A549 (cell line): Measurements from ENCODE around the gene RIN3. TPM values are rescaled to one million over a fixed set of nuclear protein-coding genes. Genes with fewer than 3 reads are reported as not detected.
"Not testable (repeated sequence)": the region's sequence is repeated elsewhere in the genome, so short reads cannot be mapped to it uniquely, and the experiment has no call there.

ENCODE experiments used
- ATAC-seq, 2 experiments: fragments of 200-7000 bp in 1 of 2; fragments of >200 bp in 1 of 2; cut with Nextera tagmentation in 1 of 2; cut with Tn5 transposase in 1 of 2; 3 replicates each; pipeline versions ENCODE4 v1.8.0 to v1.9.1; 2018 to 2020; ENCODE audit warnings: mild to moderate bottlenecking in 1 of 2, moderate library complexity in 1 of 2
- CTCF ChIA-PET: fragments of 300-600 bp; sonication (Branson Sonifier 250); formaldehyde crosslinking; extraction: SDS; loops from one replicate; lab custom pipeline; 2021; ENCODE audit warnings: antibody characterized with exemption, inconsistent platforms; lab: Yijun Ruan, JAX
- POLR2A ChIA-PET: fragments of 350-600 bp; formaldehyde crosslinking; extraction: SDS; loops from one replicate; lab custom pipeline; 2021; ENCODE audit warnings: antibody characterized with exemption, inconsistent platforms; lab: Yijun Ruan, JAX
- DNase-seq, 2 experiments: peaks; one replicate each; pipeline versions ENCODE4 v3.0.0 to v3.0.0-alpha.2; 2011 to 2016; ENCODE audit warnings: low read depth in 1 of 2, low spot score in 1 of 2
- FAIRE-seq: peaks from 2 replicates; lab custom pipeline; 2011; peaks lifted over from hg19 to GRCh38; lab: Jason Lieb, UNC
- H3K27ac ChIP-seq, 2 experiments: fragments of >200 bp; sonication (Bioruptor Twin); formaldehyde crosslinking; 3 replicates each; pipeline ENCODE4 v1.5.1; 2016 to 2017
- H3K4me1 ChIP-seq: fragments of >200 bp; sonication (Bioruptor Twin); formaldehyde crosslinking; 3 replicates; pipeline ENCODE4 v1.6.1; 2016
- H3K4me2 ChIP-seq: fragments of >200 bp; sonication (Bioruptor Twin); formaldehyde crosslinking; 3 replicates; pipeline ENCODE4 v1.6.1; 2016
- H3K4me3 ChIP-seq: fragments of >200 bp; sonication (Bioruptor Twin); formaldehyde crosslinking; 3 replicates; pipeline ENCODE4 v1.5.1; 2016
- H3K9me3 ChIP-seq: fragments of >200 bp; sonication (Bioruptor Twin); formaldehyde crosslinking; 3 replicates; pipeline ENCODE4 v1.6.1; 2016
- ATOH8 ChIP-seq: fragments of 250-450 bp; sonication (Bioruptor Pico); IDR thresholded peaks from 2 replicates; pipeline ENCODE4 v1.5.0; 2020; ENCODE audit warnings: low read depth, mild to moderate bottlenecking, moderate library complexity
- CBX2 ChIP-seq: fragments of 200-600 bp; sonication (generic); IDR thresholded peaks from 2 replicates; pipeline ENCODE4 v1.6.1; 2016; ENCODE audit warnings: low read depth, mild to moderate bottlenecking, borderline replicate concordance
- E2F6 ChIP-seq: IDR thresholded peaks from 2 replicates; pipeline ENCODE4 v1.6.1; 2012; ENCODE audit warnings: low read depth, borderline replicate concordance
- FOSL2 ChIP-seq, 2 experiments: fragments of 450-650 bp in 1 of 2; fragments of >200 bp in 1 of 2; sonication (Bioruptor Twin) in 1 of 2; formaldehyde crosslinking; IDR thresholded peaks; 2 replicates each; pipeline versions ENCODE4 v1.5.0 to v1.6.1; 2016 to 2020; ENCODE audit warnings: mild to moderate bottlenecking in 1 of 2, moderate library complexity in 1 of 2
- HEYL ChIP-seq: fragments of 250-450 bp; sonication (Bioruptor Pico); IDR thresholded peaks from 2 replicates; pipeline ENCODE4 v1.8.0; 2021; ENCODE audit warnings: mild to moderate bottlenecking, moderate library complexity
- HMGXB4 ChIP-seq: fragments of 250-450 bp; sonication (Bioruptor Pico); IDR thresholded peaks from 2 replicates; pipeline ENCODE4 v1.5.0; 2021; ENCODE audit warnings: mild to moderate bottlenecking, moderate library complexity, borderline replicate concordance
- HOXB13 ChIP-seq: fragments of 250-450 bp; sonication (Bioruptor Pico); IDR thresholded peaks from 2 replicates; pipeline ENCODE4 v1.5.0; 2020; ENCODE audit warnings: low read depth, mild to moderate bottlenecking, moderate library complexity
- JUNB ChIP-seq: fragments of >200 bp; sonication (Bioruptor Twin); formaldehyde crosslinking; IDR thresholded peaks from 2 replicates; pipeline ENCODE4 v1.6.1; 2016
- MAFK ChIP-seq: fragments of 450-650 bp; IDR thresholded peaks from 2 replicates; pipeline ENCODE4 v1.6.1; 2014; ENCODE audit not compliant: partially characterized antibody
- MAZ ChIP-seq: fragments of 150-350 bp; IDR thresholded peaks from 2 replicates; pipeline ENCODE4 v1.6.1; 2014; ENCODE audit warnings: antibody characterized with exemption, low read depth, low read length, borderline replicate concordance
- MYC ChIP-seq: IDR thresholded peaks from 2 replicates; pipeline ENCODE4 v1.6.1; 2012; ENCODE audit warnings: mild to moderate bottlenecking, inconsistent platforms, low read length, improper control_type of control experiment, borderline replicate concordance
- PHF8 ChIP-seq: fragments of 200-600 bp; sonication (generic); IDR thresholded peaks from 2 replicates; pipeline ENCODE4 v1.6.1; 2016; ENCODE audit warnings: low read depth, mild to moderate bottlenecking, antibody characterized with exemption, moderate library complexity, borderline replicate concordance
- POLR2AphosphoS2 ChIP-seq: conservative IDR thresholded peaks from 2 replicates; pipeline ENCODE4 v1.6.1; 2012; ENCODE audit warnings: low read length, improper control_type of control experiment, inconsistent platforms
- RFX5 ChIP-seq: fragments of 450-650 bp; IDR thresholded peaks from 2 replicates; pipeline ENCODE4 v1.7.1; 2014; ENCODE audit warnings: antibody characterized with exemption, mild to moderate bottlenecking, moderate library complexity
- RNF2 ChIP-seq: fragments of 200-600 bp; sonication (generic); IDR thresholded peaks from 2 replicates; pipeline ENCODE4 v1.6.1; 2016; ENCODE audit warnings: low read depth, mild to moderate bottlenecking, antibody characterized with exemption, moderate library complexity, borderline replicate concordance
- TFCP2L1 ChIP-seq: fragments of 250-450 bp; sonication (Bioruptor Pico); IDR thresholded peaks from 2 replicates; pipeline ENCODE4 v1.5.0; 2021; ENCODE audit warnings: mild to moderate bottlenecking
- USF2 ChIP-seq: fragments of 450-650 bp; IDR thresholded peaks from 2 replicates; pipeline ENCODE4 v1.6.1; 2014; ENCODE audit warnings: antibody characterized with exemption
- ZSCAN20 ChIP-seq: fragments of 250-450 bp; sonication (Bioruptor Pico); IDR thresholded peaks from 2 replicates; pipeline ENCODE4 v1.8.0; 2022; ENCODE audit warnings: mild to moderate bottlenecking, moderate library complexity
- WGBS: methylation state at CpG from one replicate; pipeline ENCODE4 v1.1.6; 2017; ENCODE audit errors: missing lambda C conversion rate; 5-methylcytosine and 5-hydroxymethylcytosine counted together
- polyA plus RNA-seq, 4 experiments: library from polyadenylated mRNA; depleted of rRNA in 3 of 4; stranded (reverse); fragments of >200 nt; fragmentation: RNase III in 1 of 4; extraction: RNeasy Plus Mini Kit Qiagen cat#74134 plus additional on column Dnase treatment in 1 of 4; gene quantifications; 2 replicates in 3 of 4; 3 replicates in 1 of 4; pipeline ENCODE4 v1.2.3, GENCODE V29; 2011 to 2017
- TF ChIP-seq, protein P1 (sequence below): fragments of >200 bp; sonication (Bioruptor Twin); formaldehyde crosslinking; IDR thresholded peaks from 3 replicates; pipeline ENCODE4 v1.5.1; 2016
- TF ChIP-seq, protein P2 (sequence below): fragments of 200-600 bp; sonication (generic); IDR thresholded peaks from 2 replicates; pipeline ENCODE4 v1.6.1; 2016; ENCODE audit warnings: antibody characterized with exemption, mild to moderate bottlenecking, moderate library complexity

The RIN3 gene
- polyA plus RNA-seq, 2 of the 4 experiments (the other 2 are of a cell fraction): 5.6 to 14.5 TPM

GRCh38 chr14:92638904-92639303, 125.3 kb downstream of the RIN3 start:
- TF ChIP-seq USF2 (no peak), PHF8 (no peak), MYC (no peak), RFX5 (no peak), TFCP2L1 (CRISPR knock-in tag) (no peak), MAZ (no peak), HOXB13 (CRISPR knock-in tag) (no peak), HEYL (CRISPR knock-in tag) (no peak), RNF2 (no peak), ATOH8 (CRISPR knock-in tag) (no peak), JUNB (no peak), ZSCAN20 (CRISPR knock-in tag) (no peak), E2F6 (no peak), POLR2AphosphoS2 (no peak), HMGXB4 (no peak), CBX2 (no peak), MAFK (no peak), FOSL2 (IDR thresholded peaks at IDR 0.05) (no peak), FOSL2 (CRISPR knock-in tag; IDR thresholded peaks at IDR 0.05) (no peak)
- TF ChIP-seq, protein P1, sequence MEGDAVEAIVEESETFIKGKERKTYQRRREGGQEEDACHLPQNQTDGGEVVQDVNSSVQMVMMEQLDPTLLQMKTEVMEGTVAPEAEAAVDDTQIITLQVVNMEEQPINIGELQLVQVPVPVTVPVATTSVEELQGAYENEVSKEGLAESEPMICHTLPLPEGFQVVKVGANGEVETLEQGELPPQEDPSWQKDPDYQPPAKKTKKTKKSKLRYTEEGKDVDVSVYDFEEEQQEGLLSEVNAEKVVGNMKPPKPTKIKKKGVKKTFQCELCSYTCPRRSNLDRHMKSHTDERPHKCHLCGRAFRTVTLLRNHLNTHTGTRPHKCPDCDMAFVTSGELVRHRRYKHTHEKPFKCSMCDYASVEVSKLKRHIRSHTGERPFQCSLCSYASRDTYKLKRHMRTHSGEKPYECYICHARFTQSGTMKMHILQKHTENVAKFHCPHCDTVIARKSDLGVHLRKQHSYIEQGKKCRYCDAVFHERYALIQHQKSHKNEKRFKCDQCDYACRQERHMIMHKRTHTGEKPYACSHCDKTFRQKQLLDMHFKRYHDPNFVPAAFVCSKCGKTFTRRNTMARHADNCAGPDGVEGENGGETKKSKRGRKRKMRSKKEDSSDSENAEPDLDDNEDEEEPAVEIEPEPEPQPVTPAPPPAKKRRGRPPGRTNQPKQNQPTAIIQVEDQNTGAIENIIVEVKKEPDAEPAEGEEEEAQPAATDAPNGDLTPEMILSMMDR: no peak
- TF ChIP-seq, protein P2, sequence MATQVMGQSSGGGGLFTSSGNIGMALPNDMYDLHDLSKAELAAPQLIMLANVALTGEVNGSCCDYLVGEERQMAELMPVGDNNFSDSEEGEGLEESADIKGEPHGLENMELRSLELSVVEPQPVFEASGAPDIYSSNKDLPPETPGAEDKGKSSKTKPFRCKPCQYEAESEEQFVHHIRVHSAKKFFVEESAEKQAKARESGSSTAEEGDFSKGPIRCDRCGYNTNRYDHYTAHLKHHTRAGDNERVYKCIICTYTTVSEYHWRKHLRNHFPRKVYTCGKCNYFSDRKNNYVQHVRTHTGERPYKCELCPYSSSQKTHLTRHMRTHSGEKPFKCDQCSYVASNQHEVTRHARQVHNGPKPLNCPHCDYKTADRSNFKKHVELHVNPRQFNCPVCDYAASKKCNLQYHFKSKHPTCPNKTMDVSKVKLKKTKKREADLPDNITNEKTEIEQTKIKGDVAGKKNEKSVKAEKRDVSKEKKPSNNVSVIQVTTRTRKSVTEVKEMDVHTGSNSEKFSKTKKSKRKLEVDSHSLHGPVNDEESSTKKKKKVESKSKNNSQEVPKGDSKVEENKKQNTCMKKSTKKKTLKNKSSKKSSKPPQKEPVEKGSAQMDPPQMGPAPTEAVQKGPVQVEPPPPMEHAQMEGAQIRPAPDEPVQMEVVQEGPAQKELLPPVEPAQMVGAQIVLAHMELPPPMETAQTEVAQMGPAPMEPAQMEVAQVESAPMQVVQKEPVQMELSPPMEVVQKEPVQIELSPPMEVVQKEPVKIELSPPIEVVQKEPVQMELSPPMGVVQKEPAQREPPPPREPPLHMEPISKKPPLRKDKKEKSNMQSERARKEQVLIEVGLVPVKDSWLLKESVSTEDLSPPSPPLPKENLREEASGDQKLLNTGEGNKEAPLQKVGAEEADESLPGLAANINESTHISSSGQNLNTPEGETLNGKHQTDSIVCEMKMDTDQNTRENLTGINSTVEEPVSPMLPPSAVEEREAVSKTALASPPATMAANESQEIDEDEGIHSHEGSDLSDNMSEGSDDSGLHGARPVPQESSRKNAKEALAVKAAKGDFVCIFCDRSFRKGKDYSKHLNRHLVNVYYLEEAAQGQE: no peak
- TF ChIP-seq, all 56 proteins: peak for 0
- WGBS: 81% methylated on average over 4 of the region's 7 CpGs
- ATAC-seq (peak; percentile 57 to 71; a peak in 4 of 6 replicates), FAIRE-seq (no peak), DNase-seq (no peak)
- POLR2A ChIA-PET: no interaction called here
- CTCF ChIA-PET: no interaction called here
- Histone ChIP-seq H3K9me3 (no peaks in the 10 kb centered on the region), H3K4me3 (no peak overlapping the region), H3K4me1 (peaks cover 10% of the 10 kb centered on the region; the same call in 2 of the 3 replicates), H3K4me2 (no peak overlapping the region), H3K27ac (peak overlapping the region in 1 of 2 experiments; percentile 48; a peak in 1 of 6 replicates)

DNA sequence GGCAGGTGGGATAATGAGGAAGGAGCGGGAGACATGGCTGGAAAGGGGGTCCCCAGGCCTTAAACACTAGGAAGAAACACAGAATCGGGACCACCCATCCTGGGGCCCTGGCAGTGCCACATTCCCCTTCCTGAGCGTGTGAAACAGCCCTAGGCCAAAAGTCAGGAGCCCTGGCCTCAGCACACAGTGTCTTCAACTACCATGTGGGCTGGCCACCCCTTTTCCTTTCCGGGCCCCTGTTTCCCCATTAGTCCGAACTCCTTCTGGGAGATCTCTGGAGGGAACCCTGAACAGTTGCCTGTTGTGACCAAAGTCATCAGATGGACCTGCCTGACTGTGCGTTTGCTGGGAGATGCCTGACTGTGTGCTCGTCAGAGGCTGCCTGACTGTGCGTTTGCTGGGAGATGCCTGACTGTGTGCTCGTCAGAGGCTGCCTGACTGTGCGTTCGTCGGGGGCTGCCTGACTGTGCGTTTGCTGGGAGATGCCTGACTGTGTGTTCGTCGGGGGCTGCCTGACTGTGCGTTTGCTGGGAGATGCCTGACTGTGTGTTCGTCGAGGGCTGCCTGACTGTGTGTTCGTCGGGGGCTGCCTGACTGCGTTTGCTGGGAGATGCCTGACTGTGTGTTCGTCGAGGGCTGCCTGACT, 126.0 kb downstream of the RIN3 start:
- H3K4me2 ChIP-seq, H3K9me3 ChIP-seq, FAIRE-seq, H3K4me1 ChIP-seq, CTCF ChIA-PET, H3K27ac ChIP-seq, H3K4me3 ChIP-seq, DNase-seq, POLR2A ChIA-PET: not testable (repeated sequence)
- 97% methylated on average over 16 of the region's 23 CpGs for WGBS
- ATAC-seq: peak; percentile 29 to 51; a peak in 4 of 6 replicates
